Measurements from ENCODE around the gene TLR7. TPM values are rescaled to one million over a fixed set of nuclear protein-coding genes. Genes with fewer than 3 reads are reported as not detected.

The TLR7 gene
- under 1 TPM; 0.76 to 0.79 (median 0.78) TPM for polyA plus RNA-seq (ENCODE audit: insufficient read length in 3 of 3)

DNA sequence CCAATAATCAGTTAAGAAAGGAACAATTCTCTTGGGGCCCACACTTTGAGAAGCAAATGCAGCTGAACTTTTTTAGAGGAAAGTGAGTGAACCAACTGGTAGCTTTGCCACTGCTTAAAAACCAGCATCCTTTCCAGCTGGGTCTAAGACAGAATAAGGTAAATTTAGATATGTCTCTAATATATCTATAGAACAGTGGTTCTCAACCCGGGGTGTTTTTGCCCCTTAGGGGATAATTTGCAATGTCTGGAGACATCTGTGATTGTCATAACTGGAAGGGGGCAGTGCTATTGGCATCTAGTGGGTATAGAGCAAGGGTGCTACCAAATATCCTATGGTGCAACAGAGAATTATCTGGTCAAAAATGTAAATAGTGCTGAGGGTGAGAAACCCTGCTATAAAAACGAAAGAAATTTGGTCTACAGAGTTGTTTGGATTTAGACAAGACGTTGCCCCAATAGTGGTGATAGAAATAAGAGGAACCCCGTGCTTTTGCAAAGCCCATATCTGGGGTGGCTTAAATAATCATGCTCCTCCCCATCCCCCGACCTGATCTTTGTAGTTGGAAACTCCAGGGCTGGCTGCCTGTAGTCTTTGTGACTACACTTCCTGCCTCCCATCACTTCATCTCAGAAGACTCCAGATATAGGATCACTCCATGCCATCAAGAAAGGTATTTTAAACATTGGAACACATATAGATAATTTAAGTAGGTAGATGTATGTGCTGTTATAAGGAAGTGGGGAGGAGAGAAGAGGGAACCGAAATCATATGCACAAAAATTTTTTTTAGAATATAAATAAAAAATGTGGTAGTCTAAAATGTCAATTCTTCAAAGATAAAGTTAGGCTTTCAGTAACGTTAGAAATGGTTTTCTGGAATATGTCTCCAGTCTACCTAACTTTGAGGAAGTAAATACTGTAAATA lies at the start of gene TLR7:
Gene TLR7, plus strand, starts transcription at position 622 of the 927 bp plus-strand sequence. CDS start 507 bp downstream, outside the sequence.
- DNase-seq (ENCODE audit: low read depth in 3 of 3, low spot score in 2 of 3) = no peak

DNA sequence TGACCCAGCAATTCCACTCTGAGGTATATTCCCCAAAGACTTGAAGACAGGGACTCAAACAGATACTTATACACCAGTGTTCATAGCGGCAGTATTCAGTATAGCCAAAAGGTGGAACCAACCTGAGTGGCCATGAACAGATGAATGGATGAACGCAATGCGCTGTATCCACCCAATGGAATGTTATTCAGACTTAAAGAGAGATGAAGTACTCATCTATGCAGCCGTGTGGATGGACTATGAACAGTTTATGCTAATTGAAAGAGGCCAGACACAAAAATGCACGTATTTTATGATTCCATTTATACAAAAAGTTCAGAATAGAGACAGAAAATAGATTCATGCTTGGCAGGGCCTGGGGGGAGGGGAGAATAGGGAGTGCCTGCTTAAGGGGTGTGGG lies 49.3 kb upstream of the TLR7 start:
- no peak for DNase-seq (ENCODE audit: low read depth in 3 of 3, low spot score in 2 of 3)

DNA sequence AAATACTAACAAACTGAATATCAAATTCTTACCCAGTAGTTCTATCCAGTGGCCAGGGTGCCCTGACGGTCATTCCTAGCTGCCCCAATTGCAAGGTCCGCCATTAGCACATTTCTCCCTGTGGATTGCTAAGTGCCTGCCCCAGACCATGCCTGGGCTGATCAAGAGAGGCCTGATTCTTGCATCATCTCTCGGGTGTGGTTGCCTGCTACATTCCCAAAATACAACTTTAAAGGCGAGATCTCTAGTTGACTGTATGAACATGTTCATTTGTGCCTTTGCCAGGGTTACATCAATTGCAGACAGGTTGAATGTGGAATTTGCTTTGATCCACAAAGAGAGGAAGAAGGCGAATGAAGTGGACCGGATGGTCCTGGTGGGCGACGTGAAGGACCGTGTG lies 47.6 kb upstream of the TLR7 start:
- DNase-seq (ENCODE audit: low read depth in 3 of 3, low spot score in 2 of 3) = no peak

DNA sequence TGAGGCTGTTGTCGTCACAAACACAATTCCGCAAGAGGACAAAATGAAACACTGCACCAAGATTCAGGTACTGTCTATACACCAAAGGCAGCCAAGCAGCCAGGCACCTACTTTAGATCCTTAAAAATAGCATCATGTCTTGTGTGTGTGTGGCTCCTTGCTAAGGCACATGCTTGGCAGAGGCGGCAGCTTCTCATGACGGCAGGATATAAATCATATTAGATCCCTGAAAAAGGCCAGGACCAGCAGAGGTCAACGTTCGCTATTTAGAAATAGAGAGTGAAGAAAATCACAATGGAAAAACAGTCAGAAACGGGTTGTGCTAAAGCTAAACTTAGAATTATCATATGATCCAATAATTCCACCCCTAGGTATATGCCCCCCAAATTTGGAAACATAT lies 46.1 kb upstream of the TLR7 start:
- no peak for DNase-seq (ENCODE audit: low read depth in 3 of 3, low spot score in 2 of 3)

DNA sequence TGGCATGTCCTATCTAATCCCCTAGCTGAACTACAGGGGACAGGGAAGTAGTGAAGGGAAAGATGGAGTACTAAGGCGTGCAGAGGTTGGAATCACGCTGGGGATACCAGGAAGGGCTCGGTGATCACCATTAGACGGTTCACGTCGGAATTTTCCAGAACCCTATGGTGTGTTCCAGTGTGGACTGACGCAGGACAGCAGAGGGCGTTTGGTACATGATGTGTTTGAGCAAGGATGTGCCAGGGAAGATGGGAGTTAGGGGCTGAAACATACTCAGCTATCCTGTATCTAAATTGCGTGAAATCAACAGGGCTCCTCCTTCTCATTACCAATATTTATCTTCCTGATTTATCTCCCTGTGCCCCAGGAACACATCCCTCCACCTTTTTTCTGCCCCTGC lies 41.9 kb upstream of the TLR7 start:
- no peak for DNase-seq (ENCODE audit: low read depth in 3 of 3, low spot score in 2 of 3)

DNA sequence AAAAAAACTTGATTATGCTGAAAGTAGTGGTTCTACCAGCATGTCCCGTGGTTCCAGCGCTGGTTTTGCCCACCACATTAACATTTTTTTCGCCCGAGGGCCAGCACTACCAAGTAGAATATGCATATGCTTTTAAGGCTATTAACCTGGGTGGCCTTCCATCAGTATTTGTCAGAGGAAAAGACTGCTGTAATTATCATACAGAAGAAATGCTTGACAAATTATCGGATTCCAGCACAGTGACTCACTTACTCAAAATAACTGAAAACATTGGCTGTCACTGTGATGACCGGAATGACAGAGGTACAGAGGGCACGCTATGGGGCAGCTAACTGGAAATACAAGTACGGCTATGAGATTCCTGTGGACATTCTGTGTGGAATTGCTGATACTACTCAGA lies 41.1 kb upstream of the TLR7 start:
- DNase-seq (ENCODE audit: low read depth in 3 of 3, low spot score in 2 of 3) = no peak

DNA sequence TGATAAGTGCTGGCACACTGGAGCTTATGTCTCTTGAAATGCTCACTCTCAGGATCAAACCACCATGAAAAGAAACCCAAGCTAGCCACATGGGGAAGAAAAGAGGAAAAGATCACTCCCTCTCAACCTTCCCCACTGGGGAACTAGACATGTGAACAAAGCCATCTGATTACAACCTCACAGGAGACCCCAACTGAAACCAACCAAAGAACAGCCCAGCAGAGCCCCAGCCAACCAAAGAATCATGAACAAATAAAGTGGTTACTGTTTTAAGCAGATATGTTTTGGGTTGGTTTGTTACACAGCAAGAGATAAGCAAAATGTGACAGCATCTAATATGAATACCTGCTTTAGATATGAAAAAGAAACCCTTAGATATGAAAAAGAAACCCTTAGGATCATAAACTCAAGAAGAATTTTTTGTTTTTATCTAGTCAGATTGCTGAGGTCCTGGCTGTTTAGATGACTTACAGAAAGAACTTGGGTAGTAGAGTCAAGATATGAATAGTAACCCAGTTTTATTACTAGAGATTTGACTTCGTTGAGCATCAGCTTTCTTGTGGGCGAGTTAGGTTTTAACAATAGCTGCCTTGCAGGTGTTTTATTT lies 23.7 kb upstream of the TLR7 start:
- DNase-seq (ENCODE audit: low read depth in 3 of 3, low spot score in 2 of 3) = no peak

DNA sequence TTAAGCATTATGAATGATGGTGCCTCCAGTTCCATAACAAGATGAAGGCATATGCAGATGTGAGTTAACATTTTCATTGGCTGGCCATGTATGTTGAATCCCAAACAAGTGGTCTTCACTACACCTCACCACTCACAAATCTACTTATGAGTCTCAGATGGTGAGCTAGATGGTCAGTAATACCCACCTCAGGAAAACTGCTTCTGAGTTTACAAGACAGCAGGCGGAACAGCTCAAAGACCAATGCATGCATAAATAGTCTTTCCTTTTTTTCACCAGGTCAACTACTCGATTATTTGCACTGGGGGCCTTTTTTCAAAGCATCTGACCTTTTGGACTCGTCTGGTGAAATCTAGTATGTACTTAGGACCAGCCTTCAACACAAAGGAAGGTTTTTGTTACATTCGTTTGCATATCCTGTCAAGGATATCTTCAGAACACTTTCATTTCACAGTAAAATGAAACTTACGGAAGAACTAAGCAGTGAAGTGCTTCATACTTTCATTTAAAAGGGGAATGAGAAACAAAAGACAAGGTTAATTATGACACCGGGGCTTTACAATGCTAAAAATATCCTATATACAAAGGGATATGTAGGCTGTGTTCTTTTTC lies 23.1 kb upstream of the TLR7 start:
- no peak for DNase-seq (ENCODE audit: low read depth in 3 of 3, low spot score in 2 of 3)

DNA sequence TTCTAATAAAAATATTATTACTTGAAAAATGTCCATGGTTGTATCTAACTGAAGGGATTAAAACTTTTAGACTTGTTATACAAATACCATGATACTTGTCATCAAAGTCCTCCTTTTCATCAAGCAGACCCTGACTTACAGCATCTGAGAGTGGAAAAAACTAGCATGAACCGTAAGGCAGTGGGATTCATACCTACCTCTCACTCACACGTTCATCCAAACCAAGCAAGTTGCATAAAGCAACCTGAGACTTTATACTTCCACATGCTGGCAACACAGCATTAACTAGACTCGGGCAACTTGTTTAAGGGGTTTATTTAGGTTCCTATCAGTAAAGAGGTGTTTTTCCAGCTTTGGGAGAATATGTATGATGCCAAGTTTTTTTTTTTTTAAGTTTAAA lies 22.6 kb upstream of the TLR7 start:
- no peak for DNase-seq (ENCODE audit: low read depth in 3 of 3, low spot score in 2 of 3)

DNA sequence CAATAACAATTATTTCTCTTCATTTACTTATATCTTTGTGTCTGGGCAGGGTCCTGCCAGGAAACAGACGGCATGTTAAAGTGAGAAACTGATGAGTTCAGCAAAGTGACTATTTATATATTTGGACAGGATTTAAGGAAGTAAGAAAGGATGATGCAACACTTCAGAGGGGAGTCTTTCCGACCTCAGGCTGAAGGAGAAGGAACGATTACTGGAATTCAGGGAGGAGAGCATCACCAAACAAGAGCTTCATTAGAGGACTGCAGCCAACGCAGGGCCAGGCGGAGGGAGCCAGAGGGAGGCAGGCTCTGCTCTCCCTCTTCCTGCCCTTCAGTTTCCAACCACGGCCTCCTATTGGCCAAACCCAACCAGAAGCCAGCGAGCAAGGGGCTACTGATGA lies 1.5 kb upstream of the TLR7 start:
- no peak for DNase-seq (ENCODE audit: low read depth in 3 of 3, low spot score in 2 of 3)

DNA sequence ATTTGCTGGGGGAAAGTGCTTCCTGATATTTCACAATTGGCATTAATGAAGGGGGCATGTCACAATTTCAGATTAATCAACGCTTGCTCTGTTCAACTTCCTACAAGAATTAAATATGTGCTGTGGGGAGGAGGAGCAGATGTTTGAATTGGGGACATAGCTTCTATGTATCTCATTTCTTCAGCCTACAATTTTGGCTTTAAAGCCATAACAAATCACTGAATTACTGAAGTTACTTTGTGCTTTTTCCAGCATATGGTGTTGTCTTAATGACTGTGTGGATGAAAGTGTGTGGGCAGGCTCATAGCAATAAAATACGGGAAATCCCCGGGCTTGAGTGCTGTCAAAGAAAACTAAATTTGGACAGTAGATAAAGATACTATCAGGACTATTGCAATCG lies 813 bp downstream of the TLR7 start:
- DNase-seq (ENCODE audit: low read depth in 3 of 3, low spot score in 2 of 3) = no peak

DNA sequence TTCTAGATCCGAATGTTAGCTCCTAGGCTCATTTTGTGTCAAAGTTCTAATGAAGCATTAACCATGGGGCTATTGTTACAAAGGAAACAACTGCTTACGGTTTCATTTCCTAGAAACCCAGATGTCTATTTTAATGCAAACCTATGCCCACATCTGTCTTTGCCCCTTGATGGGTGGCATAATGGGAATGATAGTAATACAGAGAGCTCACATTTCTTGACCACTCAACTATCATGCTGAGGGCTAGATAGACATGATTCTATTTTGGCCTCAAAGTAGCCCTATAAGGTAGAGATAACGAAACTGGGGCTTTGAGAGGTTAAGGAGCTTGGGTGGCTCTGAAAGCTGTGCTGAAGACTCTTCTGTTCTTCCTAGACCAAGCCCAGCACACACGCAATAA lies 1.9 kb downstream of the TLR7 start:
- no peak for DNase-seq (ENCODE audit: low read depth in 3 of 3, low spot score in 2 of 3)

DNA sequence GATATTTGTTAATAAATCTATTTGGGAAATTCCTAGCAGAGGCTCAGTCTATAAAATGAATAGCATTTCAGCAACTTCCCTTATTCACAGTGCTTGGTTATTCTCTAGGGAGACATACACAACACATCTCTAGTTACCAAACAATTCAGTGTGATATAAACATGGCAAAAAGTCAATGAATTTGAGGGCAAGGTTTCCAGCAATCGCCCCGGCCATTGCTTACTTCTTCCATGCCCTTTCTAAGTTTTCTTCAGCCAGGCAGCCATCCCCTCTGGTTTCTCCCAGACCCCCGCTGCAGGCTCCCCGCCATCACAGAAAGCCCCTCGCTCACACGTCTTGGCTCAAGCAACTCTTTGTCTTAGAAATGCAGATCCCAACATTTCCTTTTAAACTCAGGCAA lies 4.4 kb downstream of the TLR7 start:
- no peak for DNase-seq (ENCODE audit: low read depth in 3 of 3, low spot score in 2 of 3)

DNA sequence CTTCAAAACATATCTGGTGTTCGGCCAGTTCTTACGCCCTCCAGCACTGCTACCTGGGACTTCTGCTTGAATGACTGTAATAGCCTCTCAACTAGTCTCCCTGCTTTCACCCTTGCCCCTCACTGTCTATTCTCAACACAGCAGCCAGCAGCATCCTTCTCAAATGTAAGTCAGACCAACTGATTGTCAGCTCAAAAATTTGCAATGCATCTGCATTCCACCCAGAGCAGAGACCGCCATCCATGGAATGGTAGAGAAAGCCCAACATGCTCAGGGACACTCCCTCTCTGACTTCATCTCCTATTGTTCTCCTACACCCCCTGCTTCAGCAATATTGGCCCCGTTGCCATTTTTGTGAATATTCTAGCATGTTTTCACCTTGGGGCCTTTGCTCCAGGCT lies 5.9 kb downstream of the TLR7 start:
- no peak for DNase-seq (ENCODE audit: low read depth in 3 of 3, low spot score in 2 of 3)

DNA sequence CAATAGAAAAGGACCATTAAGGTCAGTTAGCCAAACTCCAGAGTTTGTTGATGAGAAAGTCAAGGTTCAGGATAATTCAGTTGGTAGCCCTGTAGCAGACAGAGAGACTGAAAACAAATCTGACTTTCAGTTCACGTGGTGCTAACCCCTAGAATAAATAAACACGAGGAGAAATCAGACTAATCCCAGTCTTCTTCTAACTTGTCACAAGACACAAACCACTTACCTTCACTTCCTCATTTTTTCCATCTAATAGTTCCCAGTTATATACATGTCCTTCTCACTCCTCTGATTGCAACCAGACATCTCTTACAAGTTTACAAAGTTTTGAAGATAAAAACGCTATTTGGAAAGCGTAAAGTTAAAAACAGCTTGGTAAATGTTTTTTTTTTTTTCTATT lies 7.7 kb downstream of the TLR7 start:
- DNase-seq (ENCODE audit: low read depth in 3 of 3, low spot score in 2 of 3) = no peak

DNA sequence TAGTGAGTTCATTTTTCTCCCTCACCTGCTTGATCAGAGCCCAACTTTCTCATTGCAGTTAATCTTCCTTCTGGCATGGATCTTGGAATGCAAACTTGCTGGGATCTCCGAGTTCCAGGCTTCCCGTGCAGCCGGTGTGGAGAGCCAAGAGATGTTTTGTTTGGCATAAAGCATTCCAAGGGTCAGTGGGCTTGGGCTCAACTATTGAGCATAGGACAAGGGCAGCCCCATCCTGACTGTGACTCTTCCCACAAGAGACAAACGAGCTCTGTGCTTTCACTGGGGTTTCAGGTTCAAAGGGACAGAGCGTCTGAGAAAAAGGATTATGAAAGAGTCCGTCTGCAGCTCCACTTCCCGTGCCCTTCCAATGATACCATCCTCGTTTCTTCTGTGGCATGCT lies 10.5 kb downstream of the TLR7 start:
- DNase-seq (ENCODE audit: low read depth in 3 of 3, low spot score in 2 of 3) = no peak

DNA sequence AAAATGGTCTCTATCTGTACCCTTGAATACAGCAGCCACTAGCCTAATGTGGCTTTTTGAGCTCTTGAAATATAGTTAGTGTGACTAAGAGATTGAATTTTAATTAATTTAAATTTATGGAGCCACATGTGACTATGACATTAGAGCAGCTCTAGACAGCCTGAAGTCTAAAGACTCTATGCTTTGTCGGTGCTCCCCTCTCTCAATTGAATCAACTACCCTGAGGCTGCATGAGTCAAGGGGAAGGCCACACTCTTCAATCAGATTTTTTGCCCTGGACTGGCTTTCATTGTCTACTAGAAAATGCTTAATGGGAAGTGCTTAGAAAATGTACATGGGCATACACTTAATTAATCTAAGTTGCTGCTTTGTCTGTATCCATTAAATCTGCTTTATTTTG lies 11.7 kb downstream of the TLR7 start:
- DNase-seq (ENCODE audit: low read depth in 3 of 3, low spot score in 2 of 3) = no peak

DNA sequence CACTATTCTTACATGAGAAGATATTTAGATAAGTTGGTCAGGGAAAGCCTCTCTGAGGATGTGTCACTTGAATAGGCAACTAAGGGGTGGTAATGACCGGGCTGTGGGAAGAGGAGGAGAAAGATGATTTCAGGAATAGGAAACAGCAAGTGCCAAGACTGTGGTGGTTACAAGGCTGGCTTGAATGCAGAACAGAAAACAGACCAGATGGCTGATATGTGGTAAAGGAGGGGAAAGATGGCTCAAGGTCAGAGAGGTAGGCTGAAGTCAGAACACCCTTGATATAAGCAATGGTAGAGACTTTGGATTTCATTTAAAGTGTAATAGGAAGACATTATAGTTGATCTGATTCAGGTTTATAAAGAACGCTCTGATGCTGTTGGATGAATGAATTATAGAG lies 15.0 kb downstream of the TLR7 start:
- no peak for DNase-seq (ENCODE audit: low read depth in 3 of 3, low spot score in 2 of 3)

DNA sequence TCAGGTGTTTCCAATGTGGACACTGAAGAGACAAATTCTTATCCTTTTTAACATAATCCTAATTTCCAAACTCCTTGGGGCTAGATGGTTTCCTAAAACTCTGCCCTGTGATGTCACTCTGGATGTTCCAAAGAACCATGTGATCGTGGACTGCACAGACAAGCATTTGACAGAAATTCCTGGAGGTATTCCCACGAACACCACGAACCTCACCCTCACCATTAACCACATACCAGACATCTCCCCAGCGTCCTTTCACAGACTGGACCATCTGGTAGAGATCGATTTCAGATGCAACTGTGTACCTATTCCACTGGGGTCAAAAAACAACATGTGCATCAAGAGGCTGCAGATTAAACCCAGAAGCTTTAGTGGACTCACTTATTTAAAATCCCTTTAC lies 18.6 kb downstream of the TLR7 start:
- DNase-seq (ENCODE audit: low read depth in 3 of 3, low spot score in 2 of 3) = no peak

DNA sequence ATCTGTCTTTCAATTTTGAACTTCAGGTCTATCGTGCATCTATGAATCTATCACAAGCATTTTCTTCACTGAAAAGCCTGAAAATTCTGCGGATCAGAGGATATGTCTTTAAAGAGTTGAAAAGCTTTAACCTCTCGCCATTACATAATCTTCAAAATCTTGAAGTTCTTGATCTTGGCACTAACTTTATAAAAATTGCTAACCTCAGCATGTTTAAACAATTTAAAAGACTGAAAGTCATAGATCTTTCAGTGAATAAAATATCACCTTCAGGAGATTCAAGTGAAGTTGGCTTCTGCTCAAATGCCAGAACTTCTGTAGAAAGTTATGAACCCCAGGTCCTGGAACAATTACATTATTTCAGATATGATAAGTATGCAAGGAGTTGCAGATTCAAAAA lies 19.7 kb downstream of the TLR7 start:
- DNase-seq (ENCODE audit: low read depth in 3 of 3, low spot score in 2 of 3) = no peak

DNA sequence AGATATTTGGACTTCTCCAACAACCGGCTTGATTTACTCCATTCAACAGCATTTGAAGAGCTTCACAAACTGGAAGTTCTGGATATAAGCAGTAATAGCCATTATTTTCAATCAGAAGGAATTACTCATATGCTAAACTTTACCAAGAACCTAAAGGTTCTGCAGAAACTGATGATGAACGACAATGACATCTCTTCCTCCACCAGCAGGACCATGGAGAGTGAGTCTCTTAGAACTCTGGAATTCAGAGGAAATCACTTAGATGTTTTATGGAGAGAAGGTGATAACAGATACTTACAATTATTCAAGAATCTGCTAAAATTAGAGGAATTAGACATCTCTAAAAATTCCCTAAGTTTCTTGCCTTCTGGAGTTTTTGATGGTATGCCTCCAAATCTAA lies 20.3 kb downstream of the TLR7 start:
- no peak for DNase-seq (ENCODE audit: low read depth in 3 of 3, low spot score in 2 of 3)

DNA sequence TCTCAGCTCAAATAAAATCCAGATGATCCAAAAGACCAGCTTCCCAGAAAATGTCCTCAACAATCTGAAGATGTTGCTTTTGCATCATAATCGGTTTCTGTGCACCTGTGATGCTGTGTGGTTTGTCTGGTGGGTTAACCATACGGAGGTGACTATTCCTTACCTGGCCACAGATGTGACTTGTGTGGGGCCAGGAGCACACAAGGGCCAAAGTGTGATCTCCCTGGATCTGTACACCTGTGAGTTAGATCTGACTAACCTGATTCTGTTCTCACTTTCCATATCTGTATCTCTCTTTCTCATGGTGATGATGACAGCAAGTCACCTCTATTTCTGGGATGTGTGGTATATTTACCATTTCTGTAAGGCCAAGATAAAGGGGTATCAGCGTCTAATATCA lies 20.9 kb downstream of the TLR7 start:
- DNase-seq (ENCODE audit: low read depth in 3 of 3, low spot score in 2 of 3) = no peak

All from right renal cortex interstitium (tissue), 3 donors.